GM19397 (cell line): ENCODE results near the gene VPS11.
"Not testable (repeated sequence)": the region's sequence is repeated elsewhere in the genome, so short reads cannot be mapped to it uniquely, and the experiment has no call there.

Experiments
- ATAC-seq: cut with Tn5 transposase; IDR thresholded peaks from one replicate; pipeline ENCODE4 v1.9.1; 2021; ENCODE audit warnings: mild to moderate bottlenecking, moderate library complexity; ENCODE audit not compliant: unreplicated experiment

Gene VPS11

GRCh38 chr11:119034813-119035212 is 32.8 kb upstream of the VPS11 start:
- ATAC-seq = no peak

GRCh38 chr11:119038884-119039283 is 28.7 kb upstream of the VPS11 start:
- ATAC-seq = no peak

DNA sequence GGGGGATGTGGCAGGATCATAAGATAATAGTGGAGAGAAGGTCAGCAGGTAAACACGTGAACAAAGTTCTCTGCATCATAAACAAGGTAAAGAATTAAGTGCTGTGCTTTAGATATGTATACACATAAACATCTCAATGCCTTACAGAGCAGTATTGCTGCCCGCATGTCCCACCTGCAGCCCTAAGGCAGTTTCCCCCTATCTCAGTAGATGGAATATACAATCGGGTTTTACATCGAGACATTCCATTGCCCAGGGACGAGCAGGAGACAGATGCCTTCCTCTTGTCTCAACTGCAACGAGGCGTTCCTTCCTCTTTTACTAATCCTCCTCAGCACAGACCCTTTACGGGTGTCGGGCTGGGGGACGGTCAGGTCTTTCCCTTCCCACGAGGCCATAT is 28.1 kb upstream of the VPS11 start:
- not testable (repeated sequence) for ATAC-seq

DNA sequence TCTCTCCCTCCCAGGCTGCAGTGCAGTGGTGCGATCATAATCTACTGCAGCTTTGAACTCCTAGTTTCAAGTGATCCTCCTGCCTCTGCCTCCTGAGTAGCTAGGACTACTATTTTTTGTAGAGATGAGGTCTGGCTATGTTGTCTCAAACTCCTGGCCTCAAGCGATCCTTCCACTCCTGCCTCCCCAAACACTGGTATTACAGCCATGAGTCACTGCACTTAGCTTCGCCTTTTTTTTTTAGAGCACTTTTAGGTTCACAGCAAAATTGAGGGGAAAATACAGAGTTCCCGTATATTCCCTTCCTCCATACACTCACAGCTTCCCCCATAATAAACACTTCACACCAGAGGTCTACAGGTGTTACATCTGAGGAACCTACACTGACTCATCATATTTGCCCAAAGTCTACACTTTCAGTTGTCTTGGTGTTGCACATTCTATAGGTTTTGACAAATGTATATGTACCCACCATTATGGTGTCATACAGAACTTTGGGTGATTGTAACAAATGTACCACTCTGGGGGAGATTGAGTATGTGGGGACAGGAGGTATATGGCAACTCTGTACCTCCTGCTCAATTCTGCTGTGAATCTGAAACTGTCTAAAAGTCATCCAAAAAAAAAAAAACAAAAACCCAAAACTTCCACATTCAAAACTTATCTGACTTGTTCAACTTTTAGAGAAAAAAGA is 25.6 kb upstream of the VPS11 start:
- ATAC-seq = no peak

- ATAC-seq = no peak
These were observed 24.7 kb upstream of the VPS11 start for GRCh38 chr11:119042927-119043326.

DNA sequence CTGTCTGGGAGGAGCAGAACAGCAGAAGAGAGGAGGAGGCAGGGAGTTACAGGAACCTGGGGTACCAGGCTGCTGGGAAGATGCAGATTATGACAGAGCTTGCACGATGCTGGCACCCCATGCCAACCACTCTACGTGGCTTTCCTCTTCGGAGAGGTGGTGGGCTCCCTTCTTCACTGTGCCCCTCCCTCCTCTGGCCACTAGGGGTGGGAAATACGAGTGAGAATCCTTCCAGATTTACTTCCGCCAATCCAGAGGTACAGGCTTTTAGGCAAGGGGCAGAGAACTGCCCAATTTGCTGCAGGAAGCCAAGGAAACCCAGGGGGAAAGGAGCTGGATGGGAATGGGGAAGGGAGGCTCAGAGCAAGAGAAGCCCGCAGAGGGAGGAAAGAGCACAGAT is 22.9 kb upstream of the VPS11 start:
- ATAC-seq = no peak

DNA sequence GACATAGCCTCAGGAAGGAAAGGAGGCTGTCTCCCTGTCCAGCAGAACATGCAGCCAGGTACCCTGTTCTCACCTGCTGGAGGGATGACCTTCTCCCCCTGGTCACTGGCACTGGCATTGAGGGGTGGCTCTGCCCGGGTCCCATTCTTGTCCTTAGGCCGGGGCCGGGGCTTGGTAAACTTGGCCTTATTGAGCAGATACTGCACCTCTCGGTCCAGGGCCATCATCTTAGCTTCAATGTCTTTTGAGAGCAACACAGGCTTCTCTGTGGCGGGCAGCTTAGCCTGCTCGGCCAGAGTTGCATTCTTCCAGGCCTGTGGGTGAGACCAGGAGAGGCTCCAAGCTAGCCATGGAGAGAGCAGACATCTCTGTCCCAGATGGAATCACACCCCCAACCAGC is 21.1 kb upstream of the VPS11 start:
- no peak for ATAC-seq

GRCh38 chr11:119047205-119047604 is 20.4 kb upstream of the VPS11 start:
- no peak for ATAC-seq

GRCh38 chr11:119048644-119049043 is 19.0 kb upstream of the VPS11 start:
- no peak for ATAC-seq

GRCh38 chr11:119049081-119049480 is 18.5 kb upstream of the VPS11 start:
- ATAC-seq = no peak

- peak; percentile 46 for ATAC-seq
These were observed 16.0 kb upstream of the VPS11 start for GRCh38 chr11:119051440-119052162.

DNA sequence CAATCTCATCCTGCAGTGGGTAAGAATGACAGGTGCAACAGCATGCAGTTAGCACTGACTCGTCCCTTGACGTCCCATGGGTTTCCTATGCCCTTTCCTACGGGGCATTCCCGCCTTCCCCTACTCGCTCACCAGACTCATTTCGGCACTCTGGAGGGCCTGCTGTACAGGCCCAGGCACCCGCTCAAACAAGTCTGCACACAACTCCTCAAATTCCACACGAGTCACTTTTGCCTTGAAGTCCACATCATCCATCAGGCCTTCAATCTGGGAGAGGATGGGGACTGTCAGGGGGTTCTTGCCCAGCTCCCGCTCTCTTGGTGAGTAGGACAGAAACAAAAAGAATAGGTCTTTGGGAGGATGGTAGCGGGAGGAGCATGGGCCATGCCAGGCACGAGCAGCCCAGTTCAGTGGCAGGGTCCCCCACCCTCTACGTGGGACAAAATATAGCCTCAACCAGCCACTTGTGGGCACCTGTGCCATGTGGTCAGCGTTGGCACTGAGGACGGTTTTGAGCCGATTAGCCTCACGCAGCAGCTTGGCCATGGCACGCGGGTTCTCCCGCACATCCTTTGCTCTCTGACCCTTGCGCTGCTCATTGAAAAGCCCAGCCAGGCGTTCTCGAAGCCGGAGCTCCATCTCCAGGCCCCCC is 15.3 kb upstream of the VPS11 start:
- no peak for ATAC-seq

DNA sequence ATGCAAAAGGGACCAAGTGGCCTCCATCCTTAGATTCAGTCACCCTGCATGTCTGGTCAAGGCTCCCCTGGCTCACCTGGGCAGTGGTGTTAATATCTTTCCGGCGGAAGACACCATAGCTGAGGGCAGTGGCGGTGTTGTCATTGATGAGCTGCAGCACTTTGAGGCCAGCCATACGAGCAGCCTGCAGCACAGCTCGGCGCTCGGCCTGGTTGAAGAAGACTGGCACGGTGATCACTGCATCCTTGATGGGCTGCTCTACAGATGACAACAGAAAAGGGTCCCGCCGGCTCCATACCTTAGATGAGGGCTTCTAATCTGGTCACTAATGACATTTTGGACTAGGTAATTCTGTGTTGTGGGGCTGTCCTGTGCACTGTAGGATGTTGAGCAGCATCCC is 13.2 kb upstream of the VPS11 start:
- no peak for ATAC-seq

GRCh38 chr11:119055901-119056300 is 11.7 kb upstream of the VPS11 start:
- no peak for ATAC-seq

DNA sequence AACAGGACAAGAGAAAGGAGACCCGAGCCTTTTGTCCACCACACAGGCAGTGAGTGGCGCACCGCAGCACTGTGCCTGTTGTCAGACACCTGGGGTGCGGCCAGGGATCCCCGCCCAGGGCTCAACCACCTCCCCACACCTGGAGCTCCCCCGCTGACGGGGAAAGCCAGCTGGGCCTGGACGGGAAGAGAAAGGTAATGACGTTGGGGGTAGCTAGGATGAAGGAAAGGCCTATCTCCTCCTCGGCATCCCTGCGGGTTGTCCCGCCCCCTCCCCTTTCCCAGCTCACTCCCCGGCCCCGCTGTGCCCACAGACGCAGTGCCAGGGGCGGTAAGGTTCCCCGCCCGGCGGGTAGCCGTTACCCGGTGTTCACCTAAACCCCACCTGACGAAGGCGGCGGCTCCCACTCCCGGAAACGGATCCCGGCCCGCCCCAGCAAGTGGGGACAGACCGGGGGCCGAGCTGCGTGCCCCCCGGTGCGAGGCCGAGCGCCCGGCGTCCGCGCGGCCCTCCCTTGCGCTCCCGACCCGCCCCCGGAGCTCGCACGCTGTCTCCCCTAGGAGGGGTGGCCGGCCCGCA is 11.1 kb upstream of the VPS11 start:
- ATAC-seq = peak; percentile 11

- peak; percentile 91 for ATAC-seq
These were observed 10.4 kb upstream of the VPS11 start, which contains the start of gene HYOU1 for GRCh38 chr11:119057000-119057769. TSS of gene HYOU1 (minus strand) at chr11:119057205. CDS start at chr11:119056160, 1,045 bp downstream.

GRCh38 chr11:119059128-119059527 is 8.5 kb upstream of the VPS11 start:
- not testable (repeated sequence) for ATAC-seq

DNA sequence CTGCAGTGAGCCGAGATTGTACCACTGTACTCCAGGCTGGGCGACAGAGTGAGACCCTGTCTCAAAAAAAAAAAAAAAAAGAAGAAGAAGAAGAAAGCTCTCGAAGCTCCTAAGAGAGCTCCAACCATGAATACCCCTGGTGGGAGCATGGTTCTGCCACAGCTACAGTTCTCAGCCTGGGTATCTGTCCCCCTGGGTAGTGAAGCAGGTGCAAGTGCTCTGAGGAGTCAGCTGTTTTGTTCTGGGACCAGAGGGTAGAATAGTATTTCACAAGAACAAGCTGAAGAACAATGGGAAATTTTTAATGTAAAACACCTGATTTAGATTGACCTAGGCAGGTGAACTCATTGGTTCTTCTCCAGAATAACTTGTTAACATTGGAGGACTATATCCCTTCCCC is 6.4 kb upstream of the VPS11 start:
- ATAC-seq = no peak

DNA sequence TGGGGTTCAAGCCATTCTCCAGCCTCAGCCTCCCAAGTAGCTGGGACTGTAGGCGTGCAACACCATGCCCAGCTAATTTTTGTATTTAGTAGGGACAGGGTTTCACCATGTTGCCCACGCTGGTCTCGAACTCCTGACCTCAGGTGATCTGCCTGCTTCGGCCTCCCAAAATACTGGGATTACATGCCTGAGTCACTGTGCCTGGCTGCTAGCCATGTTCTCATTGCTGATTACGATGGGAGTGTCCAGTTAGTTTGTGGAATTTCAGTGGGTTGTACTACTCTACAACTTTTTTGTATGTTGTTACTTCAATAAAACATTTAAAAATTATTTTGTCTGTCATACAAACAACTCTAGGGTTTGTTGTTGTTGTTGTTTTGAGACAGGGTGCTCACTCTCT is 4.8 kb upstream of the VPS11 start:
- ATAC-seq = no peak

- ATAC-seq = no peak
These were observed 2.2 kb upstream of the VPS11 start for GRCh38 chr11:119065369-119065768.

- no peak for ATAC-seq
These were observed 10.2 kb downstream of the VPS11 start for GRCh38 chr11:119077839-119078238.
